Cardiac fibroblast (primary cell): Measurements from ENCODE around the gene CRYBG1.

ENCODE experiments used
- DNase-seq, 2 donors: peaks; one replicate each; pipeline versions ENCODE4 v3.0.0 to v3.0.0-alpha.2; 2010; ENCODE audit warnings: low read depth in 2 of 2
- H3K4me3 ChIP-seq, 2 donors: replicated peaks in 1 of 2; 1 replicate in 1 of 2; 2 replicates in 1 of 2; pipeline ENCODE4 v1.5.1; 2011; ENCODE audit warnings: low read depth in 2 of 2, low read length in 2 of 2, mild to moderate bottlenecking in 2 of 2, moderate library complexity in 1 of 2
- CTCF ChIP-seq: IDR thresholded peaks from one replicate; pipeline ENCODE4 v1.5.1; 2011; ENCODE audit warnings: low read depth, mild to moderate bottlenecking, low read length, inconsistent platforms

Gene CRYBG1

GRCh38 chr6:106466211-106466610 is 105.7 kb downstream of the CRYBG1 start:
- TF ChIP-seq CTCF = no peak

GRCh38 chr6:106468935-106469334 is 108.4 kb downstream of the CRYBG1 start:
- H3K4me3 ChIP-seq = no peak overlapping the region
- DNase-seq = no peak
- TF ChIP-seq CTCF = no peak

More at GRCh38 chr6:106466211-106466610, 105.7 kb downstream of the CRYBG1 start:
- no peak overlapping the region for H3K4me3 ChIP-seq
- DNase-seq = no peak

- no peak for TF ChIP-seq CTCF
- no peak overlapping the region for H3K4me3 ChIP-seq
- DNase-seq = no peak
Measured at GRCh38 chr6:106469882-106470281, 109.4 kb downstream of the CRYBG1 start.

- H3K4me3 ChIP-seq = no peak overlapping the region
- peak in 1 of 2 donors; percentile 58 for DNase-seq
- no peak for TF ChIP-seq CTCF
Measured at GRCh38 chr6:106470316-106470715, 109.8 kb downstream of the CRYBG1 start.

- no peak for TF ChIP-seq CTCF
- DNase-seq = no peak
- H3K4me3 ChIP-seq = no peak overlapping the region
Measured at GRCh38 chr6:106470811-106471210, 110.3 kb downstream of the CRYBG1 start.

- H3K4me3 ChIP-seq = no peak overlapping the region
- DNase-seq = peak; percentile 79 to 87
- TF ChIP-seq CTCF = no peak
Measured at GRCh38 chr6:106473812-106474211, 113.3 kb downstream of the CRYBG1 start.

- DNase-seq = peak in 1 of 2 donors; percentile 67
- TF ChIP-seq CTCF = no peak
- H3K4me3 ChIP-seq = no peak overlapping the region
Measured at GRCh38 chr6:106474466-106474865, 113.9 kb downstream of the CRYBG1 start.
